NCI-H128 (cell line): ENCODE results near the gene CERS6.

Experiments used
- DNase-seq: peaks from one replicate; lab custom pipeline; 2025; ENCODE audit not compliant: unreplicated experiment; lab: John Stamatoyannopoulos, UW

Gene CERS6

DNA sequence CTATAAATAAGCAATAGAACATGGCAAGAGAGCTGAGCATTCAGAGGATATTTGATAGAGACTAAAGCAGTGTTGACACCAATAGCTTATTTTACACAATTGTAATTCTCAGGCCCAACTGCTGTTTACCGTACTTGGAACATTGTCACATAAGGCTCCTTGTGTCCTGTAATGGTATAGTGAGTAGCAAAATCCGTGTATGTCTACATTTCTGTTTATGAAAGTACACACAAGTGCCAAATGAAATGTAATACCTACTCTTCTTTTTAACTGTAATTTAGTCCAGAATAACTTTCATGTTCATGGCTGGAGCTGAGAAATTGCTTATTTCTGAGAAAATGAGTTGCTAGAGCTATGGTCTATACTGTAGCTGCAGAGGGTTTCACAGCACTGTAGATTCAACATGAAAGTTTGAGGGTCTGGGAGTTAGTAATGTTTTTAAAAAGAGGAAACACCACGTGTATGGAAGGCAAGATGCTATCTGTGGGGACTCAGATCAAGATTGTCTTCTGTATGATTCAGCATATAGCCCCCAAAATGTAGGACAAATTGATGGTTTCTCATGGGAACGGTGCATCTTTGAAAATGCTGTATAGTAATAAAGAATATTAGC lies 236.2 kb downstream of the CERS6 start:
- no peak for DNase-seq

DNA sequence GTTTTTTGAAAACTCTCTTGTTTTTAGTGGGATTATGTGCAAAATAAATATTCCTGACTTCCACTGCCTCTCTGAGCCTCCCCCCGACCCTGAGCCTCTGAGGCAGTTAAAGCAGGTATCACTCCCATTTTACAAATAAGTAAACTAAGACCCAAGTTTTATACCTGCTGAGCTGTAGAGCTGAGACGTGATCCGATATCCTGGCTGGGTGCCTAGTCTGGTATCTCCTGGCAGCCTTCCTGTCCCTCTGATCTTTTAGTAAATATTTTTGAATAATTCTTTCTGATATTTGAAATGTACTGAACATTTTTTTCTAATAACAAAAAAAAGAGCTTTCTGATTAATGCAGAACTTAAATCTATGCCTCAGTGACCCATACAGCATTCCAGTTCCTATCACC lies 238.1 kb downstream of the CERS6 start:
- DNase-seq, result no peak

DNA sequence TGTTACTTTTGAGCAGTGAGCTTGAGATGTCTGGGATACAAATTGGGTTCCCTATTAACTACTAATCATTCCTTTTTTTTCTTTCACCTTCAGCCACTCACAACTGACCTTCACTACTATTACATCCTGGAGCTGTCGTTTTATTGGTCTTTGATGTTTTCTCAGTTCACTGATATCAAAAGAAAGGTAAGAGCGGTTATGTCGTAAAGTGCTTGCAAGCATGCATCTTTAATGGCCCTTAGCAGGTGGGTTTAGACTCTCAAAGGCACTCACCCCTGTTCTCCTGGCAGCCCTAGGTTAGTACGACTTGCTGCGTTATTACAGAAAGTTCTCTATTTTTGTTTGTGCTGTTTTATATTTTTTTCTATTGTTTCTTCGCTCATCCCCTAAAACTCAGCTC lies 238.8 kb downstream of the CERS6 start:
- DNase-seq, result no peak

DNA sequence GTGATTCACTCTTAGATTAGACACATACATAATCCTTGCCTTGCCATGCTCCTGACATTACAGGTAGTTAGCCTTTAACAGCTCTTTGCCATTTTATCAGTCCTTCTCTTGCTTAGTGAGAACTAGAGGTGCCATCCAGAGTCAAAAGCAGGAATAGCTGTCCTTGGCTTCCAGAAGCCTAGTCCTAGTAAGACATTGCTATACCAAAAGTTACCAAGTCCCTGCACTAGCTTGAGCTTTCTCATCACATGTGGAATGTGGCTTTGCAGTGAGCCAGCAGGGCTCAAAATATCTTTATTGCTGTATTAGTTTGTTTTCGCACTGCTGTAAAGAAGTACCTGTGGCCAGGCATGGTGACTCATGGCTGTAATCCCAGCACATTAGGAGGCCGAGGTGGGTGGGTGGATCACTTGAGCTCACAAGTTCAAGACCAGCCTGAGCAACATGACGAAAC lies 241.6 kb downstream of the CERS6 start:
- no peak for DNase-seq

DNA sequence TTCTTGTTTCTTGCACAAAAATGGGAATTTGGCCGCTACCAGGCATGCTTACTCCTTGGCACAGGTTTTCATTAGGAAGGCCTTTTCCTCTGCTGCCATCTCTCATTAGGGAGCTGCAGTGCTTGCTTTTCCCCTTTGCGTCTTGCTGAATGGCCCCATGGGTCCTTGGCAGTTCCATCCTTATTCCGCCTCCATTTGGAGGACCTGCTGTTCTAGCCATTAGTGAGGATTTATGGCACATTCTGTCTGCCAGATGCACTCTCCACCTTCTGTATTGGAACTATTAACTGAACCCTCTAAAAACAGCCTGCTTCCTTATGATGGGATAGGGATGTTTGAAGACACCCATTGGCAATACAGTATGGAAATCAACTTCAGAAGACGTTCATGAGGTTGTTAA lies 242.9 kb downstream of the CERS6 start:
- no peak for DNase-seq

DNA sequence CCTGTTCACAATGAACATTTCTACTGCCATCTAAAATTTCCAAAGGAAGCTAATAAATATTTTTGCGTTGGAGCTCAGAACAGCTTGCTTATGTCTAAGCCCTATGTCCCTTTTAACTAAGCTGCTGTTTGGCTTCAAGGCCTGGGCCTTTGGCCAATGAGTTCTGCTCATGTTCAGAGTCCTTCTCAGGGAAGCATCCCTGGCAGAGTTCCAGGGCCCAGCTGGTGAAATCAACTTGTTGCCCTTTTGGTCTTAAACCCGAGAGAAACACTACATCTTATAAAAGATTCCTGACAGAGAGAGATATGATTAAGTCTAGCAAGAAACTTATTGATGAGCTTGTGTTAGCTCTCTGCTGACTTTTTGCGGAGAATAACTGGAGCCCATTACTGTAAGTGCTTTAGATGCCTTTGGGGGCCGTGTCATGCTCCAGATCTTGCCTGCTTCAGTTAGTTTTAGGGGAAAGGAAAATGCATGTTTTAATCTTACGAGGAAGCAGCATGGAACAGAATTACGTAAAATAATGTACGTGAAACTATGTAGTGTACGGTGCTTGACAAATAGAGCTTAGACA lies 243.9 kb downstream of the CERS6 start:
- DNase-seq, result no peak

DNA sequence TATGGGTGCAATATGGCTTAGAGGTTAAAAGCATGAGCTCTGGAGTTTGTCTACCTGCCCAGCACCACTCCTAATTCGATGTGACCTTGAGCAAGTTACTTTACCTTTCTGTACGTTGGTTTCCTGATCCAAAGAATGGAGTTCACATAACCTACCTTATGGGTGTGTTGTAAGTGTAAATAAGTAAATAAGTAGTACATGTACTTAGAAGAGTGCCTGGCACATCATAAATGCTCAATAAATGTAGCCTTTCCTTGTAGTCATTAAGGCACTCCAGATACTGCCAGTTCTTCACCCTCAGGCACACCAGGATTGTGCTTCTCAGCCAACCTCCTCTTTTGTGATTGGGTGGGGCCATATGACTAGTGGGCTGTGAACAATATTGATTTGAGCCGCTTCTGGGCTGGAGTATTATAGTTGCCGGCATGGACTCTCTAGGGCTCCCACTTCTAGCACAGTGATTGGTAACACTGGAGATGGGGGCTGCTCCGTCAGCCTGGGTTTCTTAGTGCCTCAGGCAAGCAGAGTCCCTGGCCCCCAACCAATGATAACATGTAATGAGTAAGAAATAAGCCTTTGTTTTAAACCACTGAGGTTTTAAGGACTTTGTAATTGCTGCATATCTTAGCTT lies 244.7 kb downstream of the CERS6 start:
- no peak for DNase-seq

DNA sequence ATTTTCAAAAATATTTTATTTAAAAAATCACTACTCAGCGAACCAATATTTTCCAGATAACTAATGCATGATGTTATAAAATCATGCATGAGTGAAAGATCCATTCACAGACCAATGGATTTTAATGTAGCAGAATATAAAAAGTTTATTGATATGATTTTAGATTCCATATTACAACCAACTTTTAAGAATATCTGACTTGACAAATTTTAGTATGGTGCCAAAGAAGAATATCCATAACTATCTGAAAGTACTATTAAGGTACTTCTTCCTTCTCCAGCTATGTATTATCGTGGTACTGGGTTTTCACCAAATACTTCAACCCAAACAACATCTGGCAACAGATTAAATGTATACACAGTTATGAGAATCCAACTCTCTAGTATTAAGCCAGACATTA lies 246.5 kb downstream of the CERS6 start:
- DNase-seq, result no peak

DNA sequence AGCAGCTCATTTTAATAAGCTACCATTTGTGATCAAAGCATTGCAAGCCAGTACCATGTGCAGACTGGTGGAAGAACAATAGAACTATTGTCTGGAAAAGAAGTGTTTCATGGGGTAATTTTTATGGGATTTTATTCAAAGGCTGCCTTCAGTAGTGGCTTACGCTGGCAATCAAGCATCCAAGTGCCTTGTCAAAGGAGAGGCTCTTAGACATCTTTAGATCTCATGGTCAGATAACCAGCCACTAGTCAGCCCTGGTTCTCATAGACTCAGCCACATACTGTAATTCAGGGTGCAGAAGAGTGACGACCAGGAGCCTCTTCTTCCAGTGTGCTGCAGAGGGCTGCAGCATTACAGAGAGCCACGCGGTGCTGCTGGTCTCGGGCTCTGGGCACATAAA lies 247.9 kb downstream of the CERS6 start:
- DNase-seq, result no peak

DNA sequence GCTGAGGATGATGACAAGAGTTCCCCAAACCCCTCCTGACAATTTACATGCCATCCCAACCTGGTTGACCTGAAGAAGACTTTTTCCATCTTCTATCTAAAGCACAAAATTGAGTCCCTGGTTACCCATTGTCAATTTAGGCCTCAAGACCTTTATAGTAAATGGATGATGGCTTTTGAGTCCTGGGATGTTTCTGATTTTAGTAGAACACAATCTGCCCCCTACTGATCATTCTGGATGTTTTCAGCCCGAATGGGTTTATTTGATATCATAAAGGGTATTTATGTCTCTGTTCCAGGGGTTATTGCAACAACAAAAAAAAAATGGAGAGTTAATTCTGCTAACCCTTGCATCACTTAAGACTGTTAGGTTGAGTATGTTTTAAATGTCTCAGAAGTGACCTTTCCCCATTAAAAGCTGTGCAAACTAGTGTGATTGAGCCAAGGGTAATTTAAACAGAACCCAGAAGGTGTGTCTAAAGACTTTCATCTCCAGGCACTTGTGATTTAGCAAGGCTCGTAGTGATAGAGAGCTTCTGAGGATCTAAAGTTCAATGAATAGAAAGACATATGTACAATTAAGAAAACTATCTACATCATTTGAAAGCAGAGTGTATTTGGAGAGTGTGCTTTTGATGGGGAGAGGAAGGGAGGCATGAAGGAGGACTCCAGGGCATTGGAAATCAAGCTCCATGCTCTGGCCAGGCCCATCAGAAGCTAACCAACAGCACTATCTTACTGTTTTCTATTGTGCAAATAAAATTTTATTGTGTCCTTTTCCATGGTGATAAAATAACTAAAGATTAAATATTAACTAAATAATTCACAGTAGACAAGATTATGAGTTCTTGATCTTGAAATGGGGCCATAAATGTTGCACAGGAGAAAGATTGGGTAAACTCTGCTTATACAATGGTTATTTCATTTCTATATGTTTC lies 249.7 kb downstream of the CERS6 start:
- no peak for DNase-seq

DNA sequence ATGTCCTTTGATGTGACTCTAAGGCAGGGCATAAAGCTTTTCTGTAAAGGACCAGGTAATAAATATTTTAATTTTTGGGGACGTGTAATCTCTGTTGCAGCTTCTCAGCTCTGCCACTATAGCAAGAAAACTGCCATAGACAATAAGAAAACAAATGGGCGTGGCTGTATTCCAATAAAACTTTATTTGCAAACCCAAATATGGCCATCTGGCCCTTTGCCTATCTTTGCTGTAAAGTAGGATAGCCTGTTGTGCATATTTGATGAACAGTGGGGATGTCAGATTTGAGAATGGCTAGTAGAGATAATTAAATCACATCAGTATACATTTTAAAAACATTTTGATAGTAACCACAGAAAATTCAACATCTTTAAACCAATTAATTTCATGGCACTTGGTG lies 250.7 kb downstream of the CERS6 start:
- no peak for DNase-seq

DNA sequence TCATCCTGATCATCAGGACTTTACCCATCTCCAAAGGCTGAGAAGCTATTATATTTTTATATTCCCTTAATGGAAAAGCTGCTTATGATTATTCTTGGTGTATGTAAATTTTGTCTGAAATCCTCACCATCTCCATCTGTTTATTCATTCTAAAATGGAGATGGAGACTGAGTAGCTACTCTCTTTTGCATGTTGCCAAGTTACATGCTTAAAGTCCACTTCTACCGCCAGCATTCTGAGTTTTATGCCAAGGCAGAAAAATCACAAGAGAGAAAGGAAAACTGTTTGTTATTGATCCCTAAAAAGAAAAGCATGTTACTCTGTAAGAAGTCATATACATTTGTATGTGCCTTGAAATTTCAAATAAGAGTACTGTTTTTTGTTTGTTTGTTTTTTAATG lies 252.0 kb downstream of the CERS6 start:
- DNase-seq, result no peak

DNA sequence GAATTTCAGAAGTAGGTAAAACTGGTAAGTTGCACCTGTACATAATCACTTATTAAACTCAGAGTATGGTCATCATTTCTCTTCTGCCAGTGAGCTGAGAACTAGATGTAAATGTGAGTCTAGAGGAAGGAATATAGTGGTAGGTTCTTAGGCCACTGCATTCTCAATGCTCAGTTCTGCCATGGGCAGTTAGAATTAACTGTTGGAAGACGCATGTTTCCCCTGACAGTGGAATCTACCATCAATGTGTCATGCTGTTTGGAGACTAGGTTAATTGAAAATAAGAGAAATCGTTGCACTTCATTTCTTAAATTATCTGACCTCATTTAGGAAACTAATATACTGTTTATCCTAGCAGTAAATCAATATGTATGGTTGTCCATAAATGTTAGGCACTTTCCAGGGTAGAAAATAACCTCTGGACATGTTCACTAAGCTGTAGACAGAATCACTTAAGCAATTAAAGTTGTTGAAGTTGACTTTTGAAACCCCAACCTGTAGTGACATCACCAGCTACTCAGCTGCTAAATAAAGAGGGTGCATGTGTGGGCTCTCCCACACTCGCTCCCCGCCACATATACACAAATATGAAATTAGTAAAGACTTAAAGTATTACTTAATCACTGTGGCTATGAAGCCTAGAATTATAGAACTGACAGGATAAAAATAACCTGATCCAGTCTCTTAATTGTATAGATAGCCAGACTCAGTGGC lies 254.8 kb downstream of the CERS6 start:
- DNase-seq, result no peak

DNA sequence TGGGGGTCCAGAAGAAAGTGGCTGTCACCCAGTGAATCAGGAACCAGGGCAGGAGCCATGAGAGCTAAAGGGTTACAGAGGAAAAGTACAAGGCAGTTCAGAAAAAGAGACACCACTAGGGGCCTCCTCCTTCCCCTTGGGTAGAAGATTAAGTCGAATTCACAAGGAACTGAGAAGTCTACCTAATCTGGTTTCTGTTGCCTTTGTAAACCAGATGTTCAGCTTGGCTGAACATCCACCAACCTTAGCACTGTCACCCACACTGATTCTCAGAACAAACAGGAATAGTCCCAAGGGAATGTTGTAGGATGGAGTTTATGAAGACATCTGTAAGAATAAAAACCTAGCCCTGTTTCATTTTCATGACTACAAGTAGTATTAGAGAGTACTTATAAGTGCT lies 256.0 kb downstream of the CERS6 start:
- no peak for DNase-seq

DNA sequence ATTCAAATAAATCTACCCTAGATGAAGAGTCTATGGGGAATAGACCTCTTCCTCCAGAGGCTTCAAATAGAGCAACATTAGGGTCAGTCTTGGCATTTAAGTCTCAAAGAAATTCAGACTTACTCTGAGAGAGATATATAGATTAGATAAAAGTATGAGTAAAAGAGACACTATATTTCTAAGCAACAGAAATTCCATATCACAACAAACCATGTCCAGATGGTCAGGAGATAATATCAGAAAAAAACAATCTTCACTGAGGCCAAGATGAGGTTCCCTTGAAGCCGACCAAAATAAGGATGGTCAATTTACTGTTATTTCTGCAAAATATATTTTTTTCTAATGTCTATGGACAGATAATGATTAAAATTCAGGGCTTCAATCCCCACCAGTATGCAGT lies 257.3 kb downstream of the CERS6 start:
- DNase-seq, result no peak

DNA sequence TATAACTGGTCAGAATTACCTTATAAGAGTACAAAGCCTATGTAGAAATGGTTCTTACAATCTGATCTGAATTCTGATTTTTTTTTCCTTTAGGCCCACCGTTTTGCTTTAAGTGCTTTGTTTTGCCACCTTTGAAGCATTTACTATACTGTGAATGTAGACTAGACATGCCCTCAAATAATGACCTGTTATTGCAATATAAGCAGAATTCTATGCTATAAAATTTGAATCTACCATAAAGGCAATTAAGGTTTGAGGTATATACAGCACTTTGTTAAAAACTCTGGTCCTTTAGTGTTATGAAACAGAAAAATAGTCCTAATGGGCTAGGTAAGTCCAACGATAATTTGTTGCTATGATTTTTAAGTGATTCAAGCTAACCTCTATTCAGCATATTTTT lies 259.8 kb downstream of the CERS6 start:
- DNase-seq, result no peak

DNA sequence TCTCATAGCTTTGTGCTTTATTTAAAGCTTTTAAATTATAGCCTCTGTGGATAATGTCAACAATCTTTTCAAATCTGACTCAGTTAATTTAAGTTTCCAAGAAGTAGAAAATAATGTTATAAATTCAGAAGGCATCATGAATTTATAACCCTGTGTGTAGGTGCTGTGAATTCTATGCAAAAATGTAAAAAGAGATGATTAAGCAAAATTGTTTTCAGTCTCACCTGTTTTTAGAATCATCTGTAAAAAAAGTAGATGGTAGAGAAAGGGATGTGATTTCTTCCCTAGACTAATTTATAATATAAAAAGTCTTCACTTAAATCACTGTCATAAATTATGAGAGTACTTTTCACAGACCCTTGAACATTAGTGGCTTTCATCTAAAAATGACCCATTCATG lies 260.8 kb downstream of the CERS6 start:
- DNase-seq, result no peak

DNA sequence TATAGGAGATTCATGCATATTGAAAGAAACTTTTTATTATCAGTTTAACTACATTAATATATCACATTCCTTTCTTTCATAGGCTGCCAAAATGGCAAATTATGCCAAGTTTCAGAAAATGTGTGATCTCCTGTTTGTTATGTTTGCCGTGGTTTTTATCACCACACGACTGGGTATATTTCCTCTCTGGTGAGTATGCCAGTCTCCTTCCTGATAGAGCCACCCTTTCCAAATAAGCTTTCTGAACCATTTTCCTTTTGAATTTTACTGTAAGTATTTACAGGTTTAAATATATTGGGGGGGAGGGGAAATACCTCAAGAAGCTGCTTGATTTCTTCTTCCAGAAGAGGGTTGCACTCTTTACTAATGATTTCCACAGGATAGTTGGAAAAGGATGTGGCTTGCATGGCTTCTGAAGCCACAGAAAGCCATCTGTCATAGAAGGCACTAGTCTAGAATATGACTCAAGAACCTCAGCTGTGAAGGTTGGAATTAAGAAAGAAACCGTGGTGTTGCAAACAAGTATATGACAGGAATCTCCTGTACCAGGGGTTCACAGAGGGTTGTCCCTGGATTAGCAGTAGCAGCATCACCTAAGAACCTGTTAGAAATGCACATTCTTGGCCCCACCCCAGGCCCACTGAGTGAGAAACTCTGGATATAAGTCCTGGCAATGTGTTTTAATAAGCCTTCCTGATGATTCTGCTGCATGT lies 261.9 kb downstream of the CERS6 start:
- no peak for DNase-seq

DNA sequence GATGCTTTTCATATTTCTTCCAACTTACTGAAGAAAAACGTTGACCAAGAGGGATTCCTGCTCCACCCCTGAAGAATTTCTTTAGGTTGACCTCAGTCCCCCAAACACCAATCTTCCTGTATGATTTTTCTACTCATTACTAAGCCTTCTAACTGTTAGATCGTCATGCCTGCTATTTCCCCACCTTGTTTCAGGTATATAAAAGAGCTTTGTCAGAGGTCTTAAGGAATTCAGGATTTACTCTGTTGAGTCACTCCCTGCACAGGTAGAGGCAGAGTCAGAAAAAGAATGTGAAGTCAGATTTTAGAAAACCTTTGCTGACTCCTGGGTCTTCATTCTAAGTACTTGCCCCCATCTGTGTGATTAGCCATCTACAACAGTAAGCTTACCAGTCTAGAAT lies 262.6 kb downstream of the CERS6 start:
- no peak for DNase-seq

DNA sequence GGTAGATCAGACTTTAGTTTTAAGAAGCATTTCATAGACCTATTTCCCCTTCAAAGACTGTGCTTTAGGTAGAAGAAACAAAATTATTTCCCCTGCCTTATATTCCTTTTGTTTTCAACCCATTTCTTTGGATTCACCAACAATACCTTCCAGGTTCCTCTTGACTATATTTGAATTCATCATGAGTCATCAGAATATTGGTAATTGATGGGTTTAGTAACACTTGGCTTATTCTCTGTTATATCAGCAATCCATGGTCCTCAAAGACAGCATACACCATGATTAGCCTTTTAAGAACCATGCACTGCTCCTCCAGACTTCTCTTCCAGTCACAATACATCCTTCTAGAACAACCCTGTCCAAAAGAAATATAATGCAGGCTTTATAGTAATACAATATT lies 263.4 kb downstream of the CERS6 start:
- DNase-seq, result no peak

DNA sequence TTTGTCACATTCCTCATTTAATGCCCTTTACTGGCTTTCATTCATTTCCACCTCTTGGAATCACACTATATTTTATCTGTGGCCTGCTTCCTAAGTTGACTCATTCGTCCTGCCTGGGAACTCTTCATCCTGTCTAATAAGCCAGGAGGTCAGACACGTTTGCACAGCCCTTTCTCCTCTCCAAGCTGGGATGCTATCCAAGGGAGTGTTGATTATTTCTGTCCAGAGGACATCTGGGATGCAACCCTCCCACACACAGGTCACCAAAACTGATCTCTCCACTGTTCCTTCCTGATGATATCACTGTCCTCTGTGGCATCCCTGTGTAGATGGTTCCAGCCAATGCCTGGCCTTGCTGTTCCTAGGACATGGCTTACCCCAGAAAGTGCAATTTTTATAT lies 266.5 kb downstream of the CERS6 start:
- DNase-seq, result no peak
